GM19193 (cell line): ENCODE results near the gene HIC1.

ENCODE experiments used
- POLR2A ChIP-seq: IDR thresholded peaks from 4 replicates; pipeline ENCODE4 v1.6.1; 2011; ENCODE audit not compliant: insufficient read depth, insufficient read length; ENCODE audit errors: extremely low read depth

The HIC1 gene

DNA sequence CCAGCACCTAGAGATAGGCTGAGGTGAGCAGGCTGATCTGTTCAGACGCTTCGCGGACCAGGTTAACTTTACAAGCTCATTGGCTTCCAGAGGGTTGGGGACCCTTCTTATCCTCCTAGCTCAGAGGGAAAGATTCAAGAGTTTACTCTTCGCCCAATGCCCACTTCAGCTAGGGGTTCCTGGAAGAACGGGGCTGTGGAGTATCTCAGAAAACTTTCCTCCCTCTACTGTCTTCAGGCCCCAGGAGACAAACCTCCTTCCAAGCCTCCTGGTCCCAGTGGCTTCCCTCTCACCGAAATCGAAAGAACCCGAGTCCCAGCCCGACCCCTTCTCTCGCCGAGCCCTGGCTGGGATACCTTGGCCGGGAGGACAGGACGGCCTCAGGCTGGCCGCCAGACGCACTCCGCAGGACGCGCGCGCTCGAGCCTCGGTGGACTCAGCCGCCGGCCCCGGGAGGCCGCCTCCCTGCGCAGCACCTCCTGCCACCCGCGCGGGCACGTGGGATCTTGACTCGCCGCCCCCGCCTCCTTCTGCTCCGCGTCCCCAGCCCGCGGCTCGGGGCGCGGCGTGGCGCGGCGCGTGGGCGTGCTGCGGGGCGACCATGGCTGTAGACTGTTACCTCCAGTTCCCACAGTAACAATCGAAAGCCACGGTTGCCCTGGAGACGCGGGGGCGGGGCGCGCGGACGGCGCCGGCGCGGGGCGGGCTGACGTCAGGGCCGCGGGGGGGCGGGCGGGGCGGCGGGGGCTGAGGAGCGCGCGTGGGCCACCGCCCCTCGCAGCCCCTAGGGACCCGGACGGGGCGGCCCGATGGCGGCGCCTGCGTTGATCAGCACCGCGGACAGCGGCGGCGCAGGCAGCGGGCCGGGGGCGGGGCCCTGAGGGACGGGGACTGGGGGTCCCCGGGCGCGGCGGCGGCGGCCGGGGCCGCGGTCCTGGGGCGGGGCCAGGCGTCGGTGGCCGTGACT is 5.3 kb upstream of the HIC1 start:
- TF ChIP-seq POLR2A = no peak

DNA sequence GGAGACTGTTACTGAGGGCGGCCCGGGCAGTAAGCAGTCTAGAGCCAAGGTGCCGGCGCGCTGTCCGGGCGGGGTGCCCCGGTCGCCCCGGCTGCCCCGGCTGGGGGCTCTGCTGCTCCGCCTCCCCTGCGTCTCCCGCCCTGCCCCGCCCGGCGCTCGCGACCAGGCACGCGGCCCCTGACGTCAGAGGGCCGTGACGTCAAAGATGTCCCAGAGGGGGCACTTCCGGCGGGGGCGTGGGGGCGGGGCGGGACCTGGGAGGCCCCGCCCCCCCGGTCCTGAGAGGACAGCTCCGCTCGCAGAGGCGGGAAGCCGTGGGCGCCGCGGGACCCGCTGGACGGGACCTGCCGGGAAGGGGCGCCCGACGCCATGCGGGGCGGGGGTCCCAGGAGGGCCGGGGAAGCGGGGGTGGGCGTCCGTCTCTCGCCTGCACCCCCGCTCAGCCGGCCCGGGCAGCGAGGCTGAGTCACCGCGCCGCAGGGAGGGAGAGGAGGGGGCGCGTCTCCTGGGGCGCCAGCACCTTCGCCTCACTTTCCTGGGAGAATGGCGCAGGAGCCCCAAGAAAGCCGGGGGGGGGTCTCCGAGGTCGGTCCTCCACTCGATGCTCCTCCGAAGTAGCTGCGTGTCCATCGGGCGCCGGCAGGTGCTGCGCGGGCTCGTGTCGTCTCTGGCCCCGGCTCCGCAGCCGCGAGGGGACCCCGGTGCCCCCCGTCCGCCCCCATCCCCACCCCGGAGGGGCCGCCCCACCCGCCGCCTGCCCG is 4.4 kb upstream of the HIC1 start:
- TF ChIP-seq POLR2A = no peak

DNA sequence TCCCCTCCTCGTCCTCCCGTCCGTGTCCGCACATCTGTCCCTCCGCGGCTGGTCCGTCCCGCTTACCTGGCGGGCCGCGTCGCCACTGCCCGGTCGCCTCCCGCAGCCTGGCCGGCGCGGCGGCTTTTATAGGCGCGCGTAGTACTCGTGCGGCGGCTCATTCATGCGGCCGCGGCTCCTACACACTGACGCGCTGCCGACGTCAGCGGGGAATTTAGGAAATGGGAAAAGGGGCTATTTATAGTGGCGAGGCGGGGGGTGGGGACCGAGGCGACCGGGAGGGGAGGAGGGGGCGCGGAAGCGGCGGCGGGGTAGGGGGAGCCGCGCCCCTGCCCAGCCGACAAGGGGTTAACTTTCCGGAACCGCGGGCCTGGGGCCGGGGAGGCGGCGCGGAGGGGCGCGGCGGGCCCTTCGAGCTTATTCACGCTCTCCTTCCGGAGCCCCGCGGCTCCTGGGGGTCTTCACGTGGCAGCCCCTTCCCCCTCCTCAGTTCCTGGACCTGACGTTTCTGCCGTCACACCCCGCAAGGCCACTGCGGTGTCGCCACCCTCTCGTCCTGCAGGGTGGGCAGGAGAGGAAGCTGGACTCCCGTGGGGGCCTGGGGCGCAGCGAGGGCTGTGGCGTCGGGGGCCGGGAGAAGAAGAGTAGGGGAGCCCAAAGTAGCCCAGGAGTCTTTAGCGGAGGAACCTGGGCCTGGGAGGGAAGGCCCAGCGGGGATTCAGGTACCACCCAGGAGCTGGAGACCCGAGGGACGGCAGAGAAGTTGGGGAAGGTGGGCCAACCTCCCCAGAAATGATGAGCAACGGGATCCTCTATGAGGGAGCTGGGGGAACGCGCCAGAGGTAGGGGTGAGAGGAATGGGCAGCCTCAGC is 3.6 kb upstream of the HIC1 start:
- TF ChIP-seq POLR2A = no peak

GRCh38 chr17:2051933-2052559 is 2.9 kb upstream of the HIC1 start:
- TF ChIP-seq POLR2A = no peak

DNA sequence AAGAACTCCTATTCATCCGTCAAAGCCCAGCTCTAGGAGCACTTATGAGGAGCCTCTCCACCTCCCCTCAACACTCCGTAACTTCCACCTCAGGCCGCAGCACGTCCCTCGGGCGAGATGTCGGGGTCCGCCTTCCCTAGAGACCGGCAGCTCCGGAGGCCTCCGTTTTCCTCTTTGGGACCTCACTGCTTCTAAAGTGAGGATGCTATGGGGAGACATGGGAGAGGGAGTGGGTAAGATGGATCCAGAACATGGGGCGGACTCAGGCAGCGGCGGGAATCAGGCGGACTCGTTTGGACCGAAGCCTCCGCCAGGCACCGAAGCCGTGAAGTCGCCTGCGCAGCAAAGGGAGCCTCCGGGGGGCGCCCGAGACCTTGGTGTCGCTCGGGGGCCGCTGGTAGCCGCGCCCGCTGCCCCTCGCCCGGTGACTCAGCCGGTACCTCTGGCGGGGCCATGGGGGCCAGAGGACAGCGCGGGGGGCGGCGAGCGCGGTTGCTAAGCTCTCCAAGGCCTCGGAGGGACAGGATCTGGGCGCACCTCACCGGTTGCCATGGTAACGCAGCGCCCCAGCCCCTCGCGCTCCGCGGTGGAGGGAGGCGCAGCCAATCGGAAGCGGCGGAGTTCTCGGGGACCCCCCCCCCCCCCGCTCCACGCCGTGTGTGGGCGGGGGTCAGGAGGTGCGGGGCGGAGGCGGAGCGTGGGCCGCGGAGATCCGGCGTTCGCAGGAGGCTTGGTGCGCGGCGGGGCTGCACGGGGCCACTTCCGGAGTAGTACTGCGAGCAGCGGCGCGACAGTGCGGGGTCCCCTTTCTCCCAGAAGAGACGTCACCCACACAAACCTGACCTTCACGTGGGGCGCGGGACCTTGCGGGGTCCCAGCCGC is 1.3 kb upstream of the HIC1 start:
- no peak for TF ChIP-seq POLR2A

GRCh38 chr17:2054262-2054511 is 716 bp upstream of the HIC1 start:
- no peak for TF ChIP-seq POLR2A

DNA sequence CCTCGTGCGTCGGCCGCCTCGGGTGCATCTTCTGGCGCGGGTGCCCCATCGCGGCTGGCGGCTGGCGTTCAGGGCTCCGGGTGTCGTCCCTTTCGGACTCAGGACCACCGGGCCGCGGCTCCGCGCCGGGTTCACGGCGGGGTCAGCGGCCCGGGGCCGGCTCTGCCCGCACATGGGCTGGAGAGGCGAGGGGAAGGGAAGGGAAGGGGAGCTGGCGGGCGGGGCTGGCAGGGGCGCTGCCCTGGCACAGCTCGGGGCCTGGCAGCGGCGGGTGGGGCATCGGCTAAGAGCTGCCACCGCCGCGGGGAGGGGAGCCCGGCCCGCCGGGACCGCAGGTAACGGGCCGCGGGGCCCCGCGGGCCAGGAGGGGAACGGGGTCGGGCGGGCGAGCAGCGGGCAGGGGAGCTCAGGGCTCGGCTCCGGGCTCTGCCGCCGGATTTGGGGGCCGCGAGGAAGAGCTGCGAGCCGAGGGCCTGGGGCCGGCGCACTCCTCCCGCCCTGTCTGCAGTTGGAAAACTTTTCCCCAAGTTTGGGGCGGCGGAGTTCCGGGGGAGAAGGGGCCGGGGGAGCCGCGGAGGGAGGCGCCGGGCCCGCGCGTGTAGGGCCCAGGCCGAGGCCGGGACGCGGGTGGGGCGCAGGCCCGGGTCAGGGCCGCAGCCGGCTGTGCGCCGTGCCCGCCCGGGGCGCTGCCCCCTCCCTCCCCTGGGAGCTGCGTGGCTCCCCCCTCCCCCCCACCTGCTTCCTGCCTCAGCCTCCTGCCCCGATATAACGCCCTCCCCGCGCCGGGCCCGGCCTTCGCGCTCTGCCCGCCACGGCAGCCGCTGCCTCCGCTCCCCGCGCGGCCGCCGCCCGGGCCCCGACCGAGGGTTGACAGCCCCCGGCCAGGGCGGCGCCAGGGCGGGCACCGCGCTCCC is 646 bp downstream of the HIC1 start:
- peak; percentile 39 for TF ChIP-seq POLR2A

- peak; percentile 13 for TF ChIP-seq POLR2A
Measured at GRCh38 chr17:2056206-2057174, 1.6 kb downstream of the HIC1 start.

GRCh38 chr17:2057175-2057759 is 2.4 kb downstream of the HIC1 start:
- TF ChIP-seq POLR2A = no peak

DNA sequence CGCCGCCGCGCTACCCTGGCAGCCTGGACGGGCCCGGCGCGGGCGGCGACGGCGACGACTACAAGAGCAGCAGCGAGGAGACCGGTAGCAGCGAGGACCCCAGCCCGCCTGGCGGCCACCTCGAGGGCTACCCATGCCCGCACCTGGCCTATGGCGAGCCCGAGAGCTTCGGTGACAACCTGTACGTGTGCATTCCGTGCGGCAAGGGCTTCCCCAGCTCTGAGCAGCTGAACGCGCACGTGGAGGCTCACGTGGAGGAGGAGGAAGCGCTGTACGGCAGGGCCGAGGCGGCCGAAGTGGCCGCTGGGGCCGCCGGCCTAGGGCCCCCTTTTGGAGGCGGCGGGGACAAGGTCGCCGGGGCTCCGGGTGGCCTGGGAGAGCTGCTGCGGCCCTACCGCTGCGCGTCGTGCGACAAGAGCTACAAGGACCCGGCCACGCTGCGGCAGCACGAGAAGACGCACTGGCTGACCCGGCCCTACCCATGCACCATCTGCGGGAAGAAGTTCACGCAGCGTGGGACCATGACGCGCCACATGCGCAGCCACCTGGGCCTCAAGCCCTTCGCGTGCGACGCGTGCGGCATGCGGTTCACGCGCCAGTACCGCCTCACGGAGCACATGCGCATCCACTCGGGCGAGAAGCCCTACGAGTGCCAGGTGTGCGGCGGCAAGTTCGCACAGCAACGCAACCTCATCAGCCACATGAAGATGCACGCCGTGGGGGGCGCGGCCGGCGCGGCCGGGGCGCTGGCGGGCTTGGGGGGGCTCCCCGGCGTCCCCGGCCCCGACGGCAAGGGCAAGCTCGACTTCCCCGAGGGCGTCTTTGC is 3.1 kb downstream of the HIC1 start:
- TF ChIP-seq POLR2A = peak; percentile 22
